MM.1S (cell line): ENCODE results near the gene AADACL4.

Experiments
- DNase-seq: peaks from one replicate; pipeline ENCODE4 v3.0.0-alpha.2; 2015
- H2AFZ ChIP-seq: fragments of 300-600 bp; sonication (generic); 2 replicates; pipeline ENCODE4 v1.6.0; 2016; ENCODE audit warnings: antibody characterized with exemption, low read length
- H3F3A ChIP-seq: fragments of 300-600 bp; sonication (generic); 2 replicates; pipeline ENCODE4 v1.6.1; 2016; ENCODE audit warnings: mild to moderate bottlenecking, antibody characterized with exemption, low read length, moderate library complexity, mixed read lengths; ENCODE audit not compliant: insufficient read depth
- H3K27ac ChIP-seq: fragments of 300-600 bp; sonication (generic); 2 replicates; pipeline ENCODE4 v1.5.1; 2016; ENCODE audit warnings: mild to moderate bottlenecking, low read length
- H3K27me3 ChIP-seq: fragments of 300-600 bp; sonication (generic); replicated peaks from 2 replicates; pipeline ENCODE4 v1.6.0; 2016; ENCODE audit warnings: low read length; ENCODE audit not compliant: insufficient read depth
- H3K36me3 ChIP-seq: fragments of 300-600 bp; sonication (generic); replicated peaks from 2 replicates; pipeline ENCODE4 v1.6.1; 2016; ENCODE audit warnings: mild to moderate bottlenecking, low read length, mixed read lengths; ENCODE audit not compliant: insufficient read depth
- H3K4me1 ChIP-seq: fragments of 300-600 bp; sonication (generic); 2 replicates; pipeline ENCODE4 v1.6.1; 2016; ENCODE audit warnings: low read length, mixed read lengths
- H3K4me2 ChIP-seq: fragments of 300-600 bp; sonication (generic); 2 replicates; pipeline ENCODE4 v1.6.0; 2016; ENCODE audit warnings: low read depth, low read length
- H3K4me3 ChIP-seq: fragments of 300-600 bp; sonication (generic); 2 replicates; pipeline ENCODE4 v1.5.1; 2016; ENCODE audit warnings: low read length, mixed read lengths
- H3K79me2 ChIP-seq: fragments of 300-600 bp; sonication (generic); 2 replicates; pipeline ENCODE4 v1.6.1; 2016; ENCODE audit warnings: mixed run types, low read length, mixed read lengths
- H3K9ac ChIP-seq: fragments of 300-600 bp; sonication (generic); 2 replicates; pipeline ENCODE4 v1.6.1; 2016; ENCODE audit warnings: low read length, mixed read lengths
- H3K9me2 ChIP-seq: fragments of 300-600 bp; sonication (generic); replicated peaks from 2 replicates; pipeline ENCODE4 v1.6.1; 2016; ENCODE audit warnings: mild to moderate bottlenecking, low read length, mixed read lengths; ENCODE audit not compliant: insufficient read depth
- H3K9me3 ChIP-seq: fragments of 300-600 bp; sonication (generic); replicated peaks from 2 replicates; pipeline ENCODE4 v1.6.1; 2016; ENCODE audit warnings: mild to moderate bottlenecking, low read length, mixed read lengths; ENCODE audit not compliant: insufficient read depth
- H4K20me1 ChIP-seq: fragments of 300-600 bp; sonication (generic); 2 replicates; pipeline ENCODE4 v1.6.1; 2016; ENCODE audit warnings: mild to moderate bottlenecking, low read length, moderate library complexity, mixed read lengths; ENCODE audit not compliant: insufficient read depth
- EZH2 ChIP-seq: fragments of 300-600 bp; sonication (generic); optimal IDR thresholded peaks from 2 replicates; pipeline ENCODE3; 2017; ENCODE audit warnings: low read depth, mild to moderate bottlenecking, antibody characterized with exemption, low read length, mixed read lengths
- EZH2phosphoT487 ChIP-seq: fragments of 300-600 bp; sonication (generic); IDR thresholded peaks from 2 replicates; pipeline ENCODE4 v1.6.1; 2018; ENCODE audit warnings: antibody characterized with exemption, low read length
- TF ChIP-seq, protein P1 (sequence below): fragments of 300-600 bp; sonication (generic); IDR thresholded peaks from 2 replicates; pipeline ENCODE4 v1.5.1; 2016; ENCODE audit warnings: antibody characterized with exemption, low read length, mixed read lengths

AADACL4 gene

GRCh38 chr1:12648741-12649140 is 4.9 kb downstream of the AADACL4 start:
- no peak overlapping the region for H3K9ac ChIP-seq
- TF ChIP-seq EZH2phosphoT487, result no peak
- TF ChIP-seq, protein P1, sequence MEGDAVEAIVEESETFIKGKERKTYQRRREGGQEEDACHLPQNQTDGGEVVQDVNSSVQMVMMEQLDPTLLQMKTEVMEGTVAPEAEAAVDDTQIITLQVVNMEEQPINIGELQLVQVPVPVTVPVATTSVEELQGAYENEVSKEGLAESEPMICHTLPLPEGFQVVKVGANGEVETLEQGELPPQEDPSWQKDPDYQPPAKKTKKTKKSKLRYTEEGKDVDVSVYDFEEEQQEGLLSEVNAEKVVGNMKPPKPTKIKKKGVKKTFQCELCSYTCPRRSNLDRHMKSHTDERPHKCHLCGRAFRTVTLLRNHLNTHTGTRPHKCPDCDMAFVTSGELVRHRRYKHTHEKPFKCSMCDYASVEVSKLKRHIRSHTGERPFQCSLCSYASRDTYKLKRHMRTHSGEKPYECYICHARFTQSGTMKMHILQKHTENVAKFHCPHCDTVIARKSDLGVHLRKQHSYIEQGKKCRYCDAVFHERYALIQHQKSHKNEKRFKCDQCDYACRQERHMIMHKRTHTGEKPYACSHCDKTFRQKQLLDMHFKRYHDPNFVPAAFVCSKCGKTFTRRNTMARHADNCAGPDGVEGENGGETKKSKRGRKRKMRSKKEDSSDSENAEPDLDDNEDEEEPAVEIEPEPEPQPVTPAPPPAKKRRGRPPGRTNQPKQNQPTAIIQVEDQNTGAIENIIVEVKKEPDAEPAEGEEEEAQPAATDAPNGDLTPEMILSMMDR, result no peak
- TF ChIP-seq EZH2, result no peak
- no peaks in the 10 kb centered on the region for H4K20me1 ChIP-seq
- H3K27me3 ChIP-seq, result peaks cover 15% of the 10 kb centered on the region
- H3K36me3 ChIP-seq, result no peaks in the 10 kb centered on the region
- H3K27ac ChIP-seq, result no peak overlapping the region
- H3K79me2 ChIP-seq, result no peaks in the 10 kb centered on the region
- no peaks in the 10 kb centered on the region for H3F3A ChIP-seq
- no peak for DNase-seq
- H2AFZ ChIP-seq, result no peak overlapping the region
- no peaks in the 10 kb centered on the region for H3K9me2 ChIP-seq
- H3K4me2 ChIP-seq, result no peak overlapping the region
- H3K4me1 ChIP-seq, result no peaks in the 10 kb centered on the region
- H3K4me3 ChIP-seq, result no peak overlapping the region
- no peaks in the 10 kb centered on the region for H3K9me3 ChIP-seq

DNA sequence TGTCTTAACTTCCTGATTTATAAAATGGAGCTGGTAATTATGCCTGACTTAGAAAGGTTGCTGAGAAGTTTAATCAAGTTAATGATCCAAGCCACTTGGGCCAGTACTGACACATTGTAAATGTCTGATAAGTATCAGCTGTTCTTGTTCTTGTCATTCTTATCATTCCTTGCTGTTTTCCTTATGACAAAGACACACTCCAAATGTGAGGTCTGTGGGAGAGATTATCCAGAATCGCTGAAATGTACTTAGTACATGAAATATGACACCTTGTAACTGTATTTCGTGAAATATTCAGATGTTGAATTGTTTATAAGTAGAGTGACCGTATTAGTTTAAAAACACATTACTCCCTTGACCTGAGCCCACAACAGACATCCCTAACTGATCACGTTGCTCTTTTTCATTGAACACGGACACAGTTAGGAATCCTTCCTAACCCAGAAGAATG is 6.1 kb downstream of the AADACL4 start:
- Histone ChIP-seq H3K4me2 (no peak overlapping the region), H3K9me3 (no peaks in the 10 kb centered on the region), H3K79me2 (no peaks in the 10 kb centered on the region), H3K27ac (no peak overlapping the region), H3K9me2 (no peaks in the 10 kb centered on the region), H3K4me3 (no peak overlapping the region), H3K4me1 (no peaks in the 10 kb centered on the region), H3K27me3 (peaks cover 9% of the 10 kb centered on the region), H3F3A (no peaks in the 10 kb centered on the region), H2AFZ (no peak overlapping the region), H3K9ac (no peak overlapping the region), H3K36me3 (no peaks in the 10 kb centered on the region), H4K20me1 (no peaks in the 10 kb centered on the region)
- TF ChIP-seq EZH2, result no peak
- no peak for TF ChIP-seq EZH2phosphoT487
- TF ChIP-seq, protein P1, result no peak
- no peak for DNase-seq

- no peak overlapping the region for H3K4me3 ChIP-seq
- DNase-seq, result no peak
- H3K4me1 ChIP-seq, result no peaks in the 10 kb centered on the region
- H4K20me1 ChIP-seq, result no peaks in the 10 kb centered on the region
- no peaks in the 10 kb centered on the region for H3K9me3 ChIP-seq
- no peak overlapping the region for H3K27ac ChIP-seq
- no peaks in the 10 kb centered on the region for H3K79me2 ChIP-seq
- no peak overlapping the region for H2AFZ ChIP-seq
- H3K9me2 ChIP-seq, result no peaks in the 10 kb centered on the region
- no peak overlapping the region for H3K9ac ChIP-seq
- H3K4me2 ChIP-seq, result no peak overlapping the region
- H3K27me3 ChIP-seq, result peaks cover 13% of the 10 kb centered on the region
- no peaks in the 10 kb centered on the region for H3F3A ChIP-seq
- no peaks in the 10 kb centered on the region for H3K36me3 ChIP-seq
- TF ChIP-seq EZH2phosphoT487 (no peak), EZH2 (no peak)
- TF ChIP-seq, protein P1, result no peak
Observed at GRCh38 chr1:12654004-12654567, 10.2 kb downstream of the AADACL4 start.
